H1 (cell line): ENCODE results near the gene FBLIM1.

Experiments
- CTCF ChIP-seq, 3 experiments: IDR thresholded peaks; 1 replicate in 2 of 3; 2 replicates in 1 of 3; pipeline versions ENCODE4 v1.5.1 to v1.6.1; 2011; ENCODE audit warnings: low read length in 3 of 3, mild to moderate bottlenecking in 3 of 3, inconsistent platforms in 2 of 3, low read depth in 1 of 3, moderate library complexity in 1 of 3; ENCODE audit not compliant: insufficient read depth in 1 of 3; ENCODE audit errors: control extremely low read depth in 1 of 3
- EZH2 ChIP-seq: fragments of 200-600 bp; sonication (generic); IDR thresholded peaks from 2 replicates; pipeline ENCODE4 v1.7.1; 2012; ENCODE audit warnings: low read depth, mild to moderate bottlenecking, moderate library complexity, low read length, inconsistent platforms; ENCODE audit not compliant: severe bottlenecking
- JUN ChIP-seq: IDR thresholded peaks from 2 replicates; pipeline ENCODE4 v1.6.1; 2011; ENCODE audit warnings: low read depth, mild to moderate bottlenecking, improper control_type of control experiment, low read length
- TF ChIP-seq, protein P1 (sequence below): IDR thresholded peaks from 2 replicates; pipeline ENCODE4 v1.6.1; 2011; ENCODE audit warnings: low read depth, mild to moderate bottlenecking, low read length; ENCODE audit not compliant: insufficient read depth

DNA sequence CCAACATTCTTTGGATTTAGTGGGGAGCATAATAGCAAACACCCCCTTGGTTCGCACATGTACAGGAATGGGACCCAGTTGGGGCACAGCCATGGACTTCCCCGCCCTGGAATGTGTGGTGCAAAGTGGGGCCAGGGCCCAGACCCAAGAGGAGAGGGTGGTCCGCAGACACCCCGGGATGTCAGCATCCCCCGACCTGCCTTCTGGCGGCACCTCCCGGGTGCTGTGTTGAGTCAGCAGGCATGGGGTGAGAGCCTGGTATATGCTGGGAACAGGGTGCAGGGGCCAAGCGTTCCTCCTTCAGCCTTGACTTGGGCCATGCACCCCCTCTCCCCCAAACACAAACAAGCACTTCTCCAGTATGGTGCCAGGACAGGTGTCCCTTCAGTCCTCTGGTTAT is 27.1 kb downstream of the FBLIM1 start:
- TF ChIP-seq CTCF (IDR thresholded peaks at IDR 0.05; ENCODE audit: control extremely low read depth in 1 of 3, insufficient read depth in 1 of 3, low read depth in 1 of 3, low read length in 3 of 3), result no peak
- TF ChIP-seq, protein P1, sequence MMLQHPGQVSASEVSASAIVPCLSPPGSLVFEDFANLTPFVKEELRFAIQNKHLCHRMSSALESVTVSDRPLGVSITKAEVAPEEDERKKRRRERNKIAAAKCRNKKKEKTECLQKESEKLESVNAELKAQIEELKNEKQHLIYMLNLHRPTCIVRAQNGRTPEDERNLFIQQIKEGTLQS, result no peak
- TF ChIP-seq JUN, result no peak
- TF ChIP-seq EZH2, result no peak
